NCI-H748 treated with DMSO at 0.1 percent for 48 hours (cell line): Measurements from ENCODE around the gene FAM131B.
A peak's percentile ranks its signal among the peaks of the same experiment; 100 is the strongest.
"Not testable (repeated sequence)": the region's sequence is repeated elsewhere in the genome, so short reads cannot be mapped to it uniquely, and the experiment has no call there.

Source experiments
- DNase-seq: peaks from one replicate; lab custom pipeline; 2025; lab: John Stamatoyannopoulos, UW

Gene FAM131B

DNA sequence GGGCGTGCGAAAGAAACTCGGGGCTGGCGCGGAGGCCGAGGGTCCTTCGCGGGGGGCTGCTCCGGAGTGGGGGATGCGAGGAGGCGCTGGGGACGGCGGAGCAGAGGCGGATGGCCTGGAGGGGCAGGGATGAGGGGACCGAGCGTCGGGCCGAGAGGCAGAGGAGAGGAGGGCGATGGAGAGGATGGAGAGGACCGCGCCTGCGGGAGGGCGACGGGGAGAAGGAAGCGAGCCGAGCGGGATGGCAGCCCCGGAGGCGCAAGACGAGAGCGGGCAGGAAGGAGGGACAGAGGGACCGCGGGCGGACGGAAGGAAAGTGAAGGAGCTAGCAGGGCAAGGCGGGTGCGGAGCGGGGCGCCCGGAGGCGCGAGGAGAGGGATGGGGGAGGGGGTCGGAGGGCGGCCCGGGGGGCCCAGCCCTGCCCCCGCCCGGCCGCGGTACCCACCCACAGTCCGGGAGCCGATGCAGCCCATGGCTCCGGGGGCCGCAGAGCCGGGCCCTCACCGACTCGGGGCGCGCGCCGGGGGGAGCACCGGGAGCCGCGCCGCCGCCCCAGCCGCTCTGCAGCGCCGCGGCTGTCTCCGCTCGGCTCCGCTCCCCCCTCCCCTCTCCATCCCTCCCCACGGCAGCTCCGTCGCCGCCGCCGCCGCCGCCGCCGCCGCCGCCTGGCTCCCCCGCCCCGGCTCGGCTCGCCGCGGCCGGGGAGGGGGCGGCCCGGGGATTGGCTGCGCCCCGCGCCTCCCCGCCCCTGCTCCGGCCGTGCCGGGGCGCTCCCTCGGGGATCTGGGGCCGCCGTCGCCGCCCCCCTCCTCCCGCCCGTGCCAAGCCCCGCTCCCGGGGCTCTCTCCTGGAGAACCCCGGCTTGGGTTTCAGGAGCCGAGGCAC is at the start of gene FAM131B:
Gene FAM131B, minus strand, starts transcription at position 583 of the 885 bp plus-strand sequence. Its CDS starts 110 bp downstream, at position 473.
- DNase-seq, result no peak

DNA sequence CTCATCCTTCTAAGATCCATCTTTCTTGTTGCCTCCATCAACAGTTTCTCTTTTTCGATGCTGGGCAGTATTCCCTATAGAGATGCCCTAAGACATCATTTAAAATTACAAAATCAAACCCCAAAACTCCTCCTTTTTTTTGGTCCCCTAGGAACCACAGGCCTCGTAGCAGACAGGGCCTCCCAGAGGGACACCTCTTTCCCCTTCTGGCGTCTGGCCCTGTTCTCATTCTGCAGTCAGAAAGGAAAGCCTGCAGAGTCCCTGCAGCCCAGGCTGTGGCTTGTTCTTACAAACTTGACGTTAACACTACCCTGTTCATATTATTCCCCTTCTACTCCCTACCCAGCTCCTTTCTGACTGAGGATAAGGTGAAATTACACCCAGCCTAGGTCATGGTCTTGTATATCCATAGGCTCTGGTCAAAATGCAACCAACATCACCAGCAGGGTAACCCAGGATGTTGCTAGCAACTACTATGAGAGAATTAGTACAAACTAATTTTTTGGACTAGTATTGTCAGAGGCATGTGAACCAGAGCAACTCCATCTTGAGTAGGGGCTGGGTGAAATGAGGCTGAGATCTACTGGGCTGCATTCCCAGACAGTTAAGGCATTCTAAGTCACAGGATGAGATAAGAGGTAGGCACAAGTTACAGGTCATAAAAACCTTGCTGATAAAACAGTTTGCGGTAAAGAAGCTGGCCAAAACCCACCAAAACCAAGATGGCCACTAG is 49.6 kb upstream of the FAM131B start:
- DNase-seq, result no peak

DNA sequence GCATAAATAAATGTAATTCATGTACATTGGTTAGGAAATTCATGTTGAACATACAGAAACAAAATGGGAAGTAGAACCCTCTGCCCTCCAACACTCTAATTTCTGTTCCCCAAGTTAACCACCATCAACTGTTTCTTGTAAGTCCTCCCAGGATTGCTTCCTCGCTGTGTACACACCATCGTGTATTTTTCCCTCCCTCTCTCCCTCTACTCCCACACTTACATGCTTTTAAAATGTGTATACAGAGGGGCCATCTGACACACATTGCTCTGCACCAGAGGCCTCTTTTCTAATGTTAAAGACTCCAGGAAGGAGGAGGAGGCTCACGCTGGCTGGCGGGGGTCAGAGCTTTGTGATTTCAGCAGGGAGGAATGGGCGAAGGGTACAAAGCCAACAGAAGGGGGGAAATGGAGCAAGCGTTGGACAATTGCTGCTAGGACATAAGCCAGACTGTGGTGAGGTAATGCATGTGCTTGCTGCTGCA is 48.0 kb upstream of the FAM131B start:
- DNase-seq, result no peak

DNA sequence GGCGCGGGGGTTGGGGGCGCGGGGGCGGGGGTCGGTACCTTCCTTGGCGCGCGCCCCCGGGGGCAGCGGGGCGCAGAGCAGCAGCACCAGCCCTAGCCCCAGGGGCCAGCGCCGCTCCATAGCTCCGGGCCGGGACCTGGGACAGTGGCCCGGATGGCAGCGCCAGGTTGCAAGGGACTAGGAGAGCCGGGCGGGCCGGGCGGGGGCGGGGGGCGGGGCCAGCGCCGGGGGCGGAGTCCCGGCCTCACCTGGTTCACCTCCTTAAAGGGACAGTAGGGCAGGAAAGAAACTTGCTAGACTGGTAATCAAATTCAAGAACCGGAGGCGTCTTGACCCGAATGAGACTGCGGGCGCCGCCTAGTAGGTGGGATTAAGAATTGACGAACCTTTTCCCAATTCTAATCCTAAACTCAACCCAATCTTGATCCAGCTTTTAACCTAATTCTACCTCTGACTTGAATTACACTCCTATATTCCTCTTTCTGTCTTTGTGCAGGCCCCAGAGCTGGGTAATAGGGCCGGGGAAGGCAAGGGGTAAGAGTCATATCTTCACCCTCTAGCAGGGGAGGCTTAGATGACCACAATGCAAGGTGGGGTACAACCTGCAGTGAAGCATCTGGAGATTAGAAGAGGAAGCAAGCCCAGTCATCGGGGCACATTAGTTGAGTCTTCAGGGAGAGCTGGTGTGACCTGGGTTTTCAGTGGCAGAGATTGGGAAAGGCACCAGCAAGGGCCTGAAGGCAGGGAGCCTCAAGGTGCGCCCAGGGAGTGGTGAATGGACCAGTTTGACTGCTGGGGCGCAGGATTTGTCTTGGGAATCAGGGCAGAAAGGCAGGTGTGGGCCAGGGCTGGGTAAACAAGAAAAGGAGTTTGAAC is 46.4 kb upstream of the FAM131B start, which contains the start of gene EPHA1:
Gene EPHA1, minus strand, starts transcription at position 171 of the 876 bp plus-strand sequence. Its CDS starts 51 bp downstream, at position 120.
- peak; percentile 38 for DNase-seq

DNA sequence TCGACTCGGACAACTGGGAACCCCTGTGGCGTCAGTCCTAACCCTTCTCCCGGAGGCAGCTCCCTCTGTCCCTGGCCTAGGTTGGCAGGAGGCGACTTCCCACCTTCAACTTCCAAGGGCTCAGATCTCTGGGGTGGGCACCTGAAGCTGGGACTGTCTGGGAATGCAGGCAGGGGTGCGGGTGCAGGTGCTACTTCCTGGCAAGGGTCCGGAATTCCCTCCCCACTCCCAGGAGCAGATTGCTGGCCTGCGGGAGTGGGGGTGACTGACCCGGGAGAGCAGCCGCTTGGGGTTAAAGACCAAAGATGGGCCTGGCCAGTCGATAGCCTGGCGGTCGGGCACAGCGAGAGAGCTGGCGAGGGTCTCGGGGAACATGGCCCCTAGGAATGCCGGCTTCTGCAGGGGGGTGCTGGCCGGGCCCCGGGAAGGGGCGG is 45.8 kb upstream of the FAM131B start:
- no peak for DNase-seq

DNA sequence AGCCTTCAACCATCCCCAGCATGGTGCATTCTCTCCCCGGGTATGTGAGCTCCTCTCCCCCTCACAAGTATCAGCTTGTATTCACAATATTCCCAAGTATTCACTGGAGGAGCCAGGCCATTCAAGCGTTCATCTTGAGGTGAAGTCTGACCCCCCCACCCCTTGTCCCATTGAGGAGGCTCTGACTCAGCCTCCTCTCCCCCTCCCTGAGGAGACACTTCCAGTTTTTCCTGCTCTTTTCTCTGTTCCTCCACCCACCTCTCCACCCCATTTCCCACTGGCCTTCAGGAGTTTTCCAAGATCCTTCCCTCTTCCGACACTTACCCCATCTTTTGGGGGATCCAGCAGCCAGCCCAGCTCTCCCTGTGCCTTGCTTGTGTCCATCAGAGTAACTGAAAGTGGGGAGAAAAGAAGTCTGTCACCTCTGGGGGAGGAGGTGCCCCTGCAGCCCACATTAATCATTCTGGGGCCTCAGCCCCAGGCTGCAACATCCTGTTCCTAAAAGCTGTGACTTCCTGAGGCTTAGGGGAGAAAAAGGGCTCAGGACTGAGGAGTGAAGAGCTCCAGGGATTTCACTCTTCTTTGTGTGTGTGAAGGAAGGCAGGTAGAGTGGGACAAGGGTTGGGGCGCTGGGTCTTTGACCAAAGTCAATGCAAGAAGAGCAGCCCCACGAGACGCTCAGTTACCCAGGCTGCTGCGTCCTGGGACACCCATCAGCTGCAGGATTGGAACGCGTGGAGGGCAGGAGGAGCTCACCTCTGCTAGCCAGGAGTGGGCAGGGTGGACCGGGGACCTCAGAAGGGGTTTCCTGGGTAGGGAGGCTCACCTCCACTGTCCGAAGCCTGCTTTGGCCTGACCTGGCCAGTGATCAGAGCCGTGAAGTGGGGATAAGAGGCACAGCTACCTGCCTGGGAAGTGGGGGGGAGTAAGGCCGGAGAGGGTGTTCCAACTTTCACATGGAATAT is 45.1 kb upstream of the FAM131B start:
- no peak for DNase-seq

DNA sequence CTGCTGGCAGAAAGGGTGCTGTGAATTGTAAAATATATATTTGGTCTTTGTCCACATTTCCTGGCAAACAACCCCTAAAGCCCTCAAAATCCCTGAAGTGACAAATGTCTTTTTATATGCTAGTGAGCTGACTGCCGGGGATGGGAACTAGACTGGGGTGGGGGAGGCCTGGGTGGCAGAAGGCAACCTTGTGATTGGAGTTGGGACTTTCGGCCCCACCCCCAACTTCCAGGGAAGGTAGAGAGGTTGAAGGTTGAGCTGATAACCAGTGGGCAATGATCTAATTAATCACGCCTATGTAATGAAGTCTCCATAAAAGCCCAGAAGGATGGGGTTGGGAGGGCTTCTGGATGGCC is 43.5 kb upstream of the FAM131B start:
- DNase-seq, result no peak

DNA sequence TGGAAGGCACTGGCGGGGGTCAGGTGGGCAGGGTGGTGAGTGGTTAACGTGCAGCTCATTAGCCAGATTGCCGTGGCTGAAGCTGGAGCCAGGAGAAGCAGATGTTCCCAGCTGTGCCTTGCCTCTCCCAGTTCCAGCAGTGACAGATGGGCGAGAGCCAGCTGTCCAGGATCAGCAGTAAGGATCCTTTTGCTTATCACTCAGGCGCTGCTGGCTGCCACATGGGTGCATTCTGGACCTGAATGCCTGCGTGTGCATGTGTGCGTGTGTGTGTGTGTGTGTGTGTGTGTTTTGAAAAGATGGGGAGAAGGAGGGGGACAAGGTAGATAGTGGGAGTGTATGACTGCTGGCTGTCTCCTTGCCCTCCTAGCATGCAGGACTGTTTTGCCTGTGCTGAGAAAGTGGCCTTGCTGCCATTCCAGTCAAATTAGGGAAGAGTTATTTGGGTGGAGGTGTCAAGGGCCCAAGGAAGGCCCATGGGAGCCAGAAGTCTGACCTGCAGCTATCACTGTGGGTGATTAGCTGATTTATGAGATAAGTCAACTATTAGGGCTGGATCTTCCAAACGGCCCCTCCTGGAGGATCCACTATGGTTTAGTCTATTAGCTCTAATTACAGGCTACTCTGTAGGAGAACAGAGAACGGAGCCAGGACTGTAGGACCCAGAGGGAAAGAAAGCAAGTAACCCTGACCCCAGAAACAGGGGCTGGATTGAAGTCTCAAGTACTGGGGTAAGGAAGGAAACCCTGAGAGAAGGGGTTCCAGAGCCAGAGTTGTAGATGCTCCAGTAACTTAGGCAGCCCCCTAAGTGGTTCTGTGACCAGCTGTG is 42.9 kb upstream of the FAM131B start:
- DNase-seq, result no peak

DNA sequence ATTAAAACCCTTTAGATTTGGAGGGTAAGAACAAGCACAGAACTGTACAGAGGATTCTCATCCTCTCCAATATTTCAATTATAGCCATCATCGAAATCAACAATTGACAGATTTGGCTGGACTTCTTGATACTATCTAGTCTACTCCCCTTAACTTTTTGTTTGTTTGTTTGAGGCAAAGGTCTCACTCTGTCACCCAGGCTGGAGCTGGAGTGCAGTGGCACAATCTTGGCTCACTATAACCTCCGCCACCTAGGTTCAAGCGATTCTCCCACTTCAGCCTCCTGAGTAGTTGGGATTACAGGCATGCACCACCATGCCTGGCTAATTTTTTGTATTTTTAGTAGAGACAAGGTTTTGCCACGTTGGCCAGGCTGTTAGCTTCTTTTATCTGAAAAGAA is 39.7 kb upstream of the FAM131B start:
- DNase-seq, result not testable (repeated sequence)

DNA sequence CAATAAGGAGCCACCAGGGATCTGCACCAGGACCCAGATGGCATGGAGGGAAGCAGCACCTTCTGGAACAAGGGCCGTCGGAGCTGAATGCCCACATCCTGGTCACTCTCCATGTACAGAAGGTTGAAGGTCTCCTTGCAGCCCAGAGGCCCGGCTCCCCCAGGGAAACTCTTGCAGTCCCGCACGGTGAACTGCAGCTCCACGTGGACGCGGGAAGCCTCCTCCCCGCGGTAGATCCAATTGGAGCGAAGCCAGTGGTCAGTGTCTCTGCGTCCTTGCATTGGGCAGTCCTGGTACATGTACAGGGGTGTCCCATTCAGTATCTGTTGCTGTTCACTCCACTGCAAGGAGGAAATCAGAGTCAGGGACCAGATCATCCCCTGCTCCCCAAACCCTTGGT is 38.8 kb upstream of the FAM131B start:
- no peak for DNase-seq

DNA sequence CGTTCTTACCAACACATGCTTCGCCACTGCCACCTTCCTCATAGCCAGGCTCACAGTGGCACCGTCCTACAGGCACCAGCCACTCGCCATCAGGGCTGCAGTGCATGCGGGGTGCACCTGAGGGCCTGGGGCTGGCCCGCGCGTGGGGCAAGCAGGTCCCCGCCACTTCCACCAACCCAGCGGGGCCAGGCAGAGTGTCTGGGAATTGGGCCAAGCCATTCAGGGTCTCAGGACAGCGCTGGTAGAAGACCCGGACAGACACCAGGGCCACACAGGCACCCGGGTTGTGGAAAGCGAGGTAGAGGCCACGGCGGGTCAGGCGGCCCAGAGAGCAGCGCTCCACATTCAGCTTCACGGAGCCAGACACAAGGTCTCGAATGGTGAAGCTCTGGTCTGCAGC is 37.1 kb upstream of the FAM131B start:
- DNase-seq, result no peak

DNA sequence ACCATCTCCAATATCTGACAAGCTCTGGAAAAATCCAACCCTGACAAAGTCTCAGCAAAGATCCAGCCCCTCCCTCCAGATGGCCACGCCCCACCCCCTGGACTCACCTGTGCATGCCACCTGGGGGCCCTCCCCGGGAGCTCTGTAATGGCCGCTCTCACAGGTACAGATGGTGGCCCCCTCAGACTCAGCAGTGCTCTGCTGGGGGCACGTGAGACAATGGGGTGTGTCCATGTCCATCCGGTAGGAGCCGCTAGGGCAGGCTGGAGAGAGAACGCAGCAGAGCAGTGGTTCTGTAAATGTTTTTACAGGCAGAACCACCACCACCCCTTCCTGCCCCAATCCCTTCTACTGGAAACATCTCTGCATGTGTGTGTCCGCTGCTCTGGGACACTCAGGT is 36.6 kb upstream of the FAM131B start:
- DNase-seq, result no peak

DNA sequence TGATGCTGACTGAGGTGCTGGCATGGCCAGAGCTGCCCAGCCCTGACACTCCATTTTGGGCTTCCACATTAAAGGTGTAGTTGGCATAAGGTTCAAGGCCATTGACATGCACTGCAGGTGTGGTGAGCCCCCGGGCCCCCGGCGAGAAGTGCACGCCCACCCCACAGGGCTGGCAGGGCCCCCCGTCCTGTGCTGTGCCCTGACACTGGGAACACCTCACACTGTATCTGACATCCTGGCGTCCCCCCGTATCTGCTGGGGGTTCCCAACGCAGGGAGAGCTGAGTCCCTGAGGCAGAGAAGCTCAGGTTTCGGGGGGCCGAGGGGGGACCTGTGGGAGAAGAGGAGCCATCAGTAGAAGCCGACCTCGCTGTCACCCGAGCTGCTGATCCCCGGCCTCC is 36.1 kb upstream of the FAM131B start:
- DNase-seq, result no peak

DNA sequence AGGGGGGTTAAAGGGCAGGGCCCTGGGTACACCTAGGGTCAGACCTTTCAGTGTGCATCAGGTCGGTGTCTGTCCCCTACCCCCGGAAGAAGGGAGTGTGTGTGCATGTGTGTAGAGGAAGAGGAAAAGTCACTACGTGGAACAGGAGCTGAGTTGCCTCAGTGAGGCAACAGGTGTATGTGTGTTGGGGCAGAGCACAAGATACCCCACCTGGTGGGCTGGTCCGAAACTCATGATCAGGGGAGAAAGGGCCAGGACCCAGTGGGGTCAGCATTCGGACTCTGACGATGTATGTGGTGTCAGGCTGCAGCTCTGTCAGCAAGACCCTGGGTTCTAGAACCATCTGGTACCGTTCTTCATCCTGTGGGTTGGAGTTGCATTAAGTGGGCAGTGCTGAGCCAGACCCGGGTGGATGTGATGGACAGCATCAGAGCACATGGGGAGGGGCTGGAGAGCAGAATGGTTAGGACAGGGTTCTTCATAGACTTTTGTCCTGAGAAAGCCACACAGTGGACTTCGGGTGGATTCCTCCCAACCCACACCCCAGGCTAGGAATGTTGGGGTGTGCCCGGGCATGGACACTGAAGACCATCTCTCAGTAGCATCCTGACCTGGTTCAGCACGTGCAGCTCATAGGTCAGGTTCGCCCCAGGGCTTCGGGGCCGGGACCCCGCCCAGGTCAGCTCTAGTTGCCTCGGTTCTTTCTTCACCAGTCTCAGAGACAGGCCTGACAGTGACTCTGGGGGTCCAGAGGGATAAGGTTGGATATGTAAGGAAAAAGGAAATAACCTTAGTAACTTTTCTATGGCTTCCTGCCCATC is 35.4 kb upstream of the FAM131B start:
- no peak for DNase-seq

DNA sequence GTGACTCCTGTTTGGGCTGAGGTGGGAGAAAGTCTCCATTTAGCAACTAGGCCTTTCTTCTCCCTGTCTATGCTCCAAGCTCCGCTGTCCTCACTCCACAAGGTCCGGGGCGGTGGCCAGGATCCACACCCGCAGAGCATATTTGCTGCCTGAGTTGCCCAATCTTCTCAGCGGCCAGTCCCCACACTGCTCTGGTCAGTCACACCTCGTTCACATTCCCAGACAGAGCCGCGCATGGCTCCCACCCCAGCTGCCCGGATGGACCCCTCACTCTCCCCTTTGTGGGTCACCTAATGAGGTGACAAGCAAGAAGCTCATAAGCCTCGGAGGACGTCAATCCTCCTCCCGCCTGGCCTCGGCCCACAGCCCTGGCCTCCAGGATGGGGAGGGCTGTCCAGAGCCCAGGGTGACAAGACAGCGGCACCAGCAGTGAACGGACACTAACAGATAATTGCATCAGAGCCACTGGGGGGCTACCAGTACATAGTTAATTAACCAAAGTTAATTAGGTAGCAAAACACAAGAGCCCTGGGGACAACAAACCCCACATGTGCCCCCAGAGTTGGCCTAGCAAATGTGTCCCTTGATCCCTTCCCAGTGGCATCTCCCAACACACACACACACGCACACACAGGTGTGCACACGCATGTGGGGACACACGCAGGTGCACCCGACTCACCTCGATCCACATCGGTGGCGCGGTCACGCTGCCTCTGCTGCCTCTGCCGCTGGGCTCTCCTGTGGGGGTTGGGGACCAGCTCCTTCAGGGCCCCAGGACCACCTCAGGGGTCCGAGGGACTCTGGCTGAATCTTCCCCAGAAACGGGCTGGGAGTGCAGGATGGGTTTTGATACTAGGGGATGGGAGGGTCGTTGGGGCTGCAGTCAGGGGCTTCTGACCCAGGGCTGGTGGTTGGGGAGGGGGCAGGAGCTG is 34.4 kb upstream of the FAM131B start:
- DNase-seq, result no peak

DNA sequence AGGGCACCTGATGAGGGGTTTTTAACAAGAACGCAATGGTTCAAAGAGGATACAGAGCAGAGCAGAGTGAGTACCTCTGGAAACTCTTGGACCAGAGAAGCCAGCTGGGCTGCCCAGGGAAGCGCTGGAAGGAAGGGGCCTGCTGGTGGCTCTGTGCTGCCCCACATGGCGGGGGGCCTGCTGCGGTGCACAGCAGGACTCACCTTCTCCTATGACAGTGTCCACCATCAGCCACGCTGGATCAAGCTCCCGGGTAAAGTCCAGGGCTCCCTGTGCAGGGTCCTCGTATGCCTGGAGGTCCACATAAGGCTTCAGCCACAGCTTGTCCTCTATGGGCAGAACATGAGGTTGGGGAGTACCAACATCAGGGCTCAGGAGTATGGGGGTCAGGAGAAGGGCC is 33.7 kb upstream of the FAM131B start:
- DNase-seq, result no peak

DNA sequence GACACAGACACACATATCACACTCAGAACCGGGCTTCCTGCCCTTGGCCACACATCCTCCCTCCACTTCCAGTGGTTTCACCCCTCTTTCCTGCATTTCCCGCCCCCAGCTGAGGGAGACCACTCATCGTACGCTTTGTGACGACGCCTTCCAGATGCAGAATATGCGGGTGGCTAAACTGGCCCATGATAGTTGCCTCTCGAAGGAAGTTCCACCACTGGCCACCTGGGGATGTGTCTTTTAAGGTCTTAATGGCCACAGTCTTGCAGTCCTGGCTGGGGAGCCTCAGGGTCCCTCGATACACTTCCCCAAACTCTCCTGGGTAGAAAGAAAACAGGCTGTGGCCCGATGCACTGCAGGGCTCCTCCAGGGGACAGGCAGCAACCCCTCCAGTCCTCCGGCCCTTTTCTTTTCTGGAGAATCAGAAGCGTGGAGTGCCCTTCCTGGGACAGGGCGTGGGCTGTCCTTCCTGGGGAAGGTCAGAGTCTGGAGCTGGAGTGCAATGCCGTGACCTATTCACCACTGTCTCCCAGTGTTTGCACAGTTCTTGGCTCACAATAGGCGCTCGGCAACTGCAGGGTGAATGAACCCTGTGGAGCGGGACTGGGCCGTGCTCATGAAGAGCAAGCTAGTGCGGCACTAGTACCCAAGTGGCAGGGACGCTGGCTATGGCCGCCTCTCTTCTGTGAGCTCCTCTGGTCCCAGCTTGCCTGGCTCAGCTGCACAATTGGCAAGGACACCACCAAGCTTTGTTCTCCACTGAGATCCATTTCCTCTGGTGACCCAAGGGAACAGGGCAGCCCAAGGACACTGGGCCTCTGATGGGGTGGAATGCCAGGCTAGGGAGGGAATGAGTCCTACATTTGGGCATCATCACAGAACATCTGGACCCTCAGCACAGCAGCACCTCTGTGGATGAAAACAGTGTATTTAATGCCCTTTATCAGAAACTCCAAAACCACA is 33.0 kb upstream of the FAM131B start:
- DNase-seq, result no peak
